Stimulated activated CD4-positive, alpha-beta T cell treated with anti-CD3 and anti-CD28 coated beads, Interleukin-4, amount 100 ng/mL, for 48 hours (primary cell): ENCODE measurements around the gene HDAC7.
A peak's percentile ranks its signal among the peaks of the same experiment; 100 is the strongest.
"Not testable (repeated sequence)": the region's sequence is repeated elsewhere in the genome, so short reads cannot be mapped to it uniquely, and the experiment has no call there.

ENCODE experiments used
- DNase-seq, 2 donors: peaks; one replicate each; pipeline ENCODE4 v3.0.0-alpha.2; 2020; ENCODE audit warnings: low read depth in 2 of 2

The HDAC7 gene

GRCh38 chr12:47849261-47849660 is 29.6 kb upstream of the HDAC7 start:
- DNase-seq = no peak

- DNase-seq = no peak
These were observed 29.1 kb upstream of the HDAC7 start for GRCh38 chr12:47848853-47849252.

- no peak for DNase-seq
These were observed 26.7 kb upstream of the HDAC7 start for GRCh38 chr12:47846294-47846996.

GRCh38 chr12:47845081-47845480 is 25.4 kb upstream of the HDAC7 start:
- no peak for DNase-seq

GRCh38 chr12:47844264-47845019 is 24.7 kb upstream of the HDAC7 start:
- DNase-seq = no peak

GRCh38 chr12:47843226-47843980 is 23.7 kb upstream of the HDAC7 start:
- DNase-seq = no peak

GRCh38 chr12:47842543-47842942 is 22.8 kb upstream of the HDAC7 start:
- not testable (repeated sequence) for DNase-seq

- DNase-seq = no peak
These were observed 22.2 kb upstream of the HDAC7 start for GRCh38 chr12:47841910-47842309.

- no peak for DNase-seq
These were observed 21.8 kb upstream of the HDAC7 start for GRCh38 chr12:47841501-47841900.

- no peak for DNase-seq
These were observed 20.9 kb upstream of the HDAC7 start for GRCh38 chr12:47840571-47840970.

- DNase-seq = no peak
These were observed 19.6 kb upstream of the HDAC7 start for GRCh38 chr12:47839214-47839876.

GRCh38 chr12:47838286-47838931 is 18.7 kb upstream of the HDAC7 start:
- no peak for DNase-seq

GRCh38 chr12:47837190-47838171 is 17.8 kb upstream of the HDAC7 start:
- peak in 1 of 2 donors; percentile 34 for DNase-seq

GRCh38 chr12:47835831-47836155 is 16.1 kb upstream of the HDAC7 start:
- DNase-seq = no peak

- no peak for DNase-seq
These were observed 15.5 kb upstream of the HDAC7 start for GRCh38 chr12:47835006-47835830.

- DNase-seq = no peak
These were observed 14.6 kb upstream of the HDAC7 start for GRCh38 chr12:47834199-47834903.

- no peak for DNase-seq
These were observed 13.9 kb upstream of the HDAC7 start for GRCh38 chr12:47833591-47834012.

- DNase-seq = peak; percentile 62 to 72
These were observed 12.7 kb upstream of the HDAC7 start for GRCh38 chr12:47832263-47832933.
